DND-41 (cell line): Measurements from ENCODE around the gene ARHGAP8.

Experiments used
- ATAC-seq: fragments of 200-7000 bp; cut with Tn5 transposase; 3 replicates; pipeline ENCODE4 v1.9.1; 2021; ENCODE audit warnings: low read depth; ENCODE audit not compliant: insufficient read depth
- DNase-seq: peaks from one replicate; pipeline ENCODE4 v3.0.0-alpha.2; 2020
- H2AFZ ChIP-seq: 2 replicates; pipeline ENCODE4 v1.6.0; 2012; ENCODE audit warnings: low read depth, low read length
- H3K27ac ChIP-seq: 2 replicates; pipeline ENCODE4 v1.5.1; 2012; ENCODE audit warnings: low read length, inconsistent platforms
- H3K27me3 ChIP-seq: fragments of 200-600 bp; sonication (generic); 2 replicates; pipeline ENCODE4 v1.6.0; 2012; ENCODE audit warnings: low read length, mild to moderate bottlenecking, inconsistent platforms; ENCODE audit not compliant: insufficient read depth, poor library complexity
- H3K36me3 ChIP-seq: 2 replicates; pipeline ENCODE4 v1.5.1; 2012; ENCODE audit warnings: low read length, inconsistent platforms; ENCODE audit not compliant: insufficient read depth
- H3K4me1 ChIP-seq: 2 replicates; pipeline ENCODE4 v1.5.1; 2012; ENCODE audit warnings: mild to moderate bottlenecking, low read length; ENCODE audit not compliant: insufficient read depth
- H3K4me2 ChIP-seq: 2 replicates; pipeline ENCODE4 v1.6.0; 2012; ENCODE audit warnings: mild to moderate bottlenecking, moderate library complexity, low read length, inconsistent platforms; ENCODE audit not compliant: insufficient read depth
- H3K4me3 ChIP-seq, 2 experiments: fragments of 200-600 bp in 1 of 2; shearing (Covaris generic) in 1 of 2; 2 replicates each; pipeline ENCODE4 v1.5.1; 2012 to 2016; ENCODE audit warnings: inconsistent platforms in 2 of 2, low read length in 2 of 2, mild to moderate bottlenecking in 2 of 2, low read depth in 1 of 2, moderate library complexity in 1 of 2
- H3K79me2 ChIP-seq: 2 replicates; pipeline ENCODE4 v1.6.0; 2012; ENCODE audit warnings: low read length, inconsistent platforms; ENCODE audit not compliant: insufficient read depth
- H3K9ac ChIP-seq: 2 replicates; pipeline ENCODE4 v1.6.0; 2012; ENCODE audit warnings: low read depth, mild to moderate bottlenecking, inconsistent platforms, low read length, moderate library complexity
- H3K9me3 ChIP-seq: 2 replicates; pipeline ENCODE4 v1.5.1; 2012; ENCODE audit warnings: low read length, moderate library complexity, mild to moderate bottlenecking, inconsistent platforms; ENCODE audit not compliant: insufficient read depth, severe bottlenecking
- H4K20me1 ChIP-seq: 2 replicates; pipeline ENCODE4 v1.6.0; 2012; ENCODE audit warnings: low read length; ENCODE audit not compliant: insufficient read depth
- EZH2 ChIP-seq: IDR thresholded peaks from 3 replicates; pipeline ENCODE4 v1.6.1; 2012; ENCODE audit warnings: borderline replicate concordance, low read depth, mild to moderate bottlenecking, moderate library complexity, low read length, inconsistent platforms; ENCODE audit not compliant: severe bottlenecking
- TF ChIP-seq, protein P1 (sequence below): IDR thresholded peaks from 2 replicates; pipeline ENCODE4 v1.5.1; 2012; ENCODE audit warnings: borderline replicate concordance, low read length, moderate library complexity, mild to moderate bottlenecking; ENCODE audit not compliant: poor library complexity, severe bottlenecking; ENCODE audit errors: extremely low read depth

The ARHGAP8 gene

DNA sequence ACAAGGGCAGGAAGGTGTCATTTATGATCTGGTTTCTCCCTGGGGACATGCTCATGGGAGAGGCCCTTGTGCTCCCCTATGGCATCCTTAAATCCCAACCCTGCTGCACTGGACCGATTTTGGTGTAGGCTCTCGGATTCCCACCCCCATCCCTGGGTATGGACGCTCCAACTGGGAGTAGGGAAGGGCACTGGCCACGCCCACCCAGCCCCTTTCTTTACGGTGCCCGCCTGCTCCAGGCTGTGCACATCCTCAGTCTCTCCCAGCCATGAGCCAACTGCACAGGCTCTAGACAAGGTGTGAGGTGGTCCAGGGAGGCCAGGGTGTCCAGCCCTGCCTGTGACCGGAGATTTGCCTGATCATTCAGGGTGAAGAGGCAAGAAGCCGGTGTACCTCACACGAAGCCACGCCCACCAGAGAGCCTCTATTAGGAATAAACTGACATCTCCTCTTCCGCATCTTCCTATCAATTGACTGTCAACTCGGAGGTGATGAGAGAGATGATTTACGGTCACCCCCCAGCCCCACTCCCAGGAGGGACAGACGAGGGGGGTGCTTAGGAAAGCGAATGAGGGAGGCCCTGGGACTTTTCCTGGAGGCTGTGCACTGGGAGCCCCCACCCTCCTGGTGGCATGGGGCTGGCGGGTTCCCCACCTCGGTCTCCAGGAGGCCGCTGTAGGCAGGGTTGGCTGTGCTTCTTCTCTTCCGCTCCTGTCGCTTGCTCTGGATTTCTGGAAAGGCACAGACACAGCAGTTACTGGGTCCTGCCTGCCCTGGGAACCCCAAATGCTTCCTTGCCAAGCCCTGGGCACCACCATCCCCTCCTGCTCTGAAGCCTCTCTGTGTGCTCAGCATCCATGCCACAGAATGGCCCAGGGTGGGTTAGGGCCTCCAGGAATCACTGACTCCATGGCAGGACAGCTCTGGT is 140.7 kb downstream of the ARHGAP8 start:
- no peaks in the 10 kb centered on the region for H3K9me3 ChIP-seq
- peaks cover 7% of the 10 kb centered on the region for H4K20me1 ChIP-seq
- no peak for DNase-seq
- H3K27me3 ChIP-seq: no peaks in the 10 kb centered on the region
- no peak overlapping the region for H3K4me3 ChIP-seq
- H3K79me2 ChIP-seq: no peaks in the 10 kb centered on the region
- no peaks in the 10 kb centered on the region for H3K4me1 ChIP-seq
- no peak overlapping the region for H2AFZ ChIP-seq
- no peak for ATAC-seq
- TF ChIP-seq, protein P1, sequence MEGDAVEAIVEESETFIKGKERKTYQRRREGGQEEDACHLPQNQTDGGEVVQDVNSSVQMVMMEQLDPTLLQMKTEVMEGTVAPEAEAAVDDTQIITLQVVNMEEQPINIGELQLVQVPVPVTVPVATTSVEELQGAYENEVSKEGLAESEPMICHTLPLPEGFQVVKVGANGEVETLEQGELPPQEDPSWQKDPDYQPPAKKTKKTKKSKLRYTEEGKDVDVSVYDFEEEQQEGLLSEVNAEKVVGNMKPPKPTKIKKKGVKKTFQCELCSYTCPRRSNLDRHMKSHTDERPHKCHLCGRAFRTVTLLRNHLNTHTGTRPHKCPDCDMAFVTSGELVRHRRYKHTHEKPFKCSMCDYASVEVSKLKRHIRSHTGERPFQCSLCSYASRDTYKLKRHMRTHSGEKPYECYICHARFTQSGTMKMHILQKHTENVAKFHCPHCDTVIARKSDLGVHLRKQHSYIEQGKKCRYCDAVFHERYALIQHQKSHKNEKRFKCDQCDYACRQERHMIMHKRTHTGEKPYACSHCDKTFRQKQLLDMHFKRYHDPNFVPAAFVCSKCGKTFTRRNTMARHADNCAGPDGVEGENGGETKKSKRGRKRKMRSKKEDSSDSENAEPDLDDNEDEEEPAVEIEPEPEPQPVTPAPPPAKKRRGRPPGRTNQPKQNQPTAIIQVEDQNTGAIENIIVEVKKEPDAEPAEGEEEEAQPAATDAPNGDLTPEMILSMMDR: no peak
- no peak for TF ChIP-seq EZH2
- H3K36me3 ChIP-seq: peaks cover 69% of the 10 kb centered on the region
- H3K27ac ChIP-seq: no peak overlapping the region
- no peak overlapping the region for H3K4me2 ChIP-seq
- H3K9ac ChIP-seq: no peak overlapping the region

DNA sequence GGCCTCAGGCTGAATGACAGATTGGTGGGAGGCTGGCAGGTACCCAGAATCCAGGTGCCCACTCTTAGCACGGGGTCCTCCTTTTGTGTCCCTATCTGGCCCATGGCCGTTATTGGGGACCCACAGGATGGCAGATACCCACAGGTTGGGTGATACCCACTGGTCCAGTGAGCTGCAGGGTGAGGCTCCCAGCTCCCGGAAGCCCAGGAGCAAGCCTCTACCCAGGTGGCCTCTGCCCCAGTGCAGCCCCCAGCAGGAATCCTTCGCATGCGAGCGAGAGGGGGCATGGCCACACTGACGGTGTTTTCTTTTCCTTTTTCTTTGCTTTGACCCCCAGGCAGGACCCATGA is 141.3 kb downstream of the ARHGAP8 start:
- no peaks in the 10 kb centered on the region for H3K27me3 ChIP-seq
- TF ChIP-seq, protein P1: no peak
- TF ChIP-seq EZH2: no peak
- DNase-seq: no peak
- no peaks in the 10 kb centered on the region for H3K9me3 ChIP-seq
- H4K20me1 ChIP-seq: peaks cover 7% of the 10 kb centered on the region
- no peak overlapping the region for H3K4me2 ChIP-seq
- no peaks in the 10 kb centered on the region for H3K4me1 ChIP-seq
- no peak overlapping the region for H3K9ac ChIP-seq
- H3K4me3 ChIP-seq: no peak overlapping the region
- no peaks in the 10 kb centered on the region for H3K79me2 ChIP-seq
- no peak for ATAC-seq
- peaks cover 66% of the 10 kb centered on the region for H3K36me3 ChIP-seq
- H2AFZ ChIP-seq: no peak overlapping the region
- H3K27ac ChIP-seq: no peak overlapping the region

DNA sequence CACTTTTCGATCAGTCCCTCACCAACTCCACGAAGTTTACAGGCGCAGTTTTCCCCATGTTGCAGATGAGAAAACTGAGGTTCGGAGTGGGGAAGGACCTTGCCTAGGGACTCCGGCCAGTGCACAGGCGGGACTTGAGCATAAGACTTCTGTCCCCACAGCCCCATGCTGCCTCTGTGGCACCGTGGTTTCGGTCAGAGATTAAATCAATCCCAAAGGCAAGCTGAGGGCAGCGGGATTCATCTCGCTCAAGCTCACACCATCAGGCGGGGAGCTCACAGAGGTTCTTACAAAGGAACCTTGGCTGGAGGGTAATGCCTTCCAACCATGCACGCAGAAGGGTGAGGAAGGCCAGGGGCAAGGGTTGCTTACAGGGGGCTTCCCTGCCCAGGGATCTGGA is 141.9 kb downstream of the ARHGAP8 start:
- no peak for DNase-seq

More for the DNA sequence above, 141.9 kb downstream of the ARHGAP8 start:
- no peak for ATAC-seq
- Histone ChIP-seq H4K20me1 (peaks cover 7% of the 10 kb centered on the region), H3K36me3 (peaks cover 62% of the 10 kb centered on the region), H3K4me2 (no peak overlapping the region), H2AFZ (no peak overlapping the region), H3K27ac (no peak overlapping the region), H3K27me3 (no peaks in the 10 kb centered on the region), H3K79me2 (no peaks in the 10 kb centered on the region), H3K9ac (no peak overlapping the region), H3K4me1 (no peaks in the 10 kb centered on the region), H3K9me3 (no peaks in the 10 kb centered on the region), H3K4me3 (no peak overlapping the region)
- TF ChIP-seq EZH2: no peak
- TF ChIP-seq, protein P1: no peak
